GF-D8 (cell line): ENCODE measurements around the gene DLX2.
"Not testable (repeated sequence)": the region's sequence is repeated elsewhere in the genome, so short reads cannot be mapped to it uniquely, and the experiment has no call there.

Experiments
- DNase-seq: peaks from one replicate; lab custom pipeline; 2025; lab: John Stamatoyannopoulos, UW

DLX2 gene

DNA sequence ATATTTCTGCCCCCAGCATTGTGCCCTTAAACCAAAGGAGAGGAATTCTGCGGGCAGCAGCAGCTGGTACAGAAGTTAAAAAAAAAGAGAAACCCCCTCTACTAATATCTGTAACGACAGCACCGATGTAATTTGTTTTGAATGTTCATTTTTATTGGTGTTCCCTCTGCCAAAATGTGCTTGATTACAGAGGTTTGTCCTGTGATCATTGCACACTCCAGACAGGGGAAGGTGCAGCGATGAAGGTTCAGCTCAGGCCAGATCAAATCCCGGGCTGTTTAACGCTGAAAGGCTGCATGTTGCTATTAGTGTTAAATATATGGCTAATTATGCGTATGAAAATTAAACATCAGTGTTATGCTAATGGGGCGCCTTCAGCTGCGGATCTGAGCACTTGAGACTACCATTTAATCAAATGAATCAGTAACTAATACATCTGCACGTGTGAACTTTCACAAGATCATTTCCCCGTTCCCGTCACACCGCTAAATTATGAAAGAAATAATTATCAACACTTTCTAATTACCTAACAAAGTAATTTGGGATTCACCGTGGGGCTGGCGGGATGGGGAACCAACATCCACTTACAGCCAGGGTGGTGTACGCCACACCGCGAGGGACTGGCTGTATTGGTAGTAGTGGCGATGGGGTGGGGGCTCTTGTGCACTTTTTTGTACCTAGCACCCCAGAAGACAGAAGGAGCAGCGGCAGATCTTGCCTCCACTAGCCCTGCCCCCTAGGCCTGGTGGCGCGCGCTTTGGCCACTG lies 18.9 kb downstream of the DLX2 start:
- DNase-seq, result no peak

DNA sequence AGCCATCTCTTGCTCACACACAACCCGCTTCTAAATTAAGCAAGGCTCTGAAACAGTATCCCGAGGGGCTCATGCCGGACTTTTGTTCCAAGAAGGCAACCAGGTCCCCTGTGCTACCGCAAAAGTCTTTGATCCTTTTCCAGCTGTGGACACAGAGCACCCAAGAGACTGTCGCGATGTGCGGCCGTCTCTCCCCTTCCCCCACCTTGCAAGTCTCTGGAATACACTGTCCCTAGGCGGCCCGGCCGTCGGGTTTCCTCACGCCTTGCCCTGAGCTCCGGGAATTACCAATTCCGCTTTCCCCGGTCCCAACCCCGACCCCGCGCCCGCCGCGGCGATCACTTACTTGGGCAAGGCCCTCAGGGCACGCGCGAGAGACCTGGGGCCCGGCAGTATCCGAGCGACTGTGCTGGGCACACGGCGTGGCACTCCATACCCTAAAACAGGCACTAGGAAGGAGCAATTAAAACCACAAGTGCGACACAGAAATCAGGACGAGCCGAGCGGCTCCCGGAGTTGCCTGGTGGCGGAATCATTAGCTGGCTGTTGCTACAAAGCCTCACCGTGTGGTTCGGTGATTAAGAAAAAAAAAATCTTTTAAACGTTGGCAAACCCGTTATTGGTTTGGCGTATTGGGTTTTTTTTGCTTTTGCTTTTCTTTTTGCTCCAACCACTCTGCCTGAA lies 19.6 kb downstream of the DLX2 start:
- no peak for DNase-seq

DNA sequence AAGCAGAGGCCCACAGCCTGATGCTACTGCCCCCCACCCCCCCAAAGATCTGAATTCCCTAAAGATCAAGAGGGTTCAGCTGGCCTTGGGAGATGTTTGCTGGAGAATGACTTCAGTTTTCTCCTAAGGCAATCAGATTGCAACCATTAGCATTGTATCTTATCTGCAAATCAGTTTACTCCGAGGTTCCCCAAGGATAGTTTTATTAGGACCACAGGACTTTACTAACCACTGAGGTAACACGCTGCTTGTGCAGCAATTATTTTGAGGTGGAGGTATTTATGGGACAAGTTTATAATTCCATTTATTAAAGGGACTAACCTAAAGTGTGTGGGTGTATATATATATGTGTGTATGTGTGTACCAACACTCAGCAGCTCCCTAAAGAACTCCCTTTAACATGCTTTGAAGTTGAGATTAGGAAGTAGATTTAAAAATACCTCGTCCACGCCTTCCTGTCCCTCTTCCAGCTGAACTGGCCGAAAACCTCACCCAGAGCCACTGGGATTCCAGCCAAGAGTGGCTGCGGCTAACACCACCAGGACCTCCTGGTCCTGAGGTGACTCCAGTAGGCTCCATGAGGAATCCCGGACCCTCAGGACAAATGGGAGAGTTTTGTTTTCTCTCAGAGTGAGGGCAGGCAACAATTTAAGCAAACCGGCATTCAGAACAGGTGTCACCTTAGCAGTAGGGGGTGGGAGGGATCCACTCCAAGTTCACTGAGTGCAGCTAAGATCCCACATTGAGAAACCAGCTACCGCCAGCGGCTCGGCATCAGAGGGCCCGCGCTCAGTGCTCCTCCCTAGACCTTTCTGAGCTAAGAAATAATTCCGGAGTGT lies 20.4 kb downstream of the DLX2 start:
- no peak for DNase-seq

DNA sequence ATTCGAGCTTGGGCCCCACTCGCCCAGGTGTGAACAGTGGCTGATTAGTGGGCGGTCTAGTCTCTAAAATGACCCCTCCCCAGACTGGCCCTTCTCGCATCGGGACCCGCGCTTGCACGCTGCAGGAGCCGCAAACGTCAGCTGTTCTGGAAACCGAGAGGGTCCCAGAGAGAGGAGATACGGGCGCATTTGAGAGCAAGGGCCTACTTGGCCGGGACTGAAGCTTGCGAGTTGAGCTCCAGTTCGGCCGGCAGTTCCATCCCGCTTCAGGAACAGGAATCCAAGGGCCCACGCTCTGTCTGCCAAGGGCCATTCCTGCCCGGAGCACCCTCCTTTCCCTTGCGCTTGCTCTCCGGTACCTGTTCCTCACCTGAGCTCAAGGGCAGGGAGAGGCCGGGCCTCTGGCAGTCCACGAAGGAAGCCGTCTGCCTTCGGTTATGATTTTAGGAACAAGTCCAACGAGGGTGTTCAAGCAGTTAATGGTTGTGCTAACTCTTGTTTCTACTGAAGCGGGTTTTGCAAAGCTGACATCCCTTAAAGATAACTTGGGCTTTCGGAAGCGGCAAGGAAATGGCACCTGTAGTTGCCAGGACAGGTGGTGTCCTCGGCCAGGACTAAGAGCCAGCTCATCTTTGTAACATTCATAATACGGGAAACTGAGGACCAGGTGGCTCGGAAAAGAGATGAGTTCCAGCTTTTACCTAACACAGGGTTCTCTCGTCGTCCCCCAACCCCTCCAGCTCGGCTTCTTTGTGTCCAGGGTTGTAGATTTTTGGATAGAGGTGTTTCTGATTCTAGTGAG lies 21.3 kb downstream of the DLX2 start:
- DNase-seq, result no peak

DNA sequence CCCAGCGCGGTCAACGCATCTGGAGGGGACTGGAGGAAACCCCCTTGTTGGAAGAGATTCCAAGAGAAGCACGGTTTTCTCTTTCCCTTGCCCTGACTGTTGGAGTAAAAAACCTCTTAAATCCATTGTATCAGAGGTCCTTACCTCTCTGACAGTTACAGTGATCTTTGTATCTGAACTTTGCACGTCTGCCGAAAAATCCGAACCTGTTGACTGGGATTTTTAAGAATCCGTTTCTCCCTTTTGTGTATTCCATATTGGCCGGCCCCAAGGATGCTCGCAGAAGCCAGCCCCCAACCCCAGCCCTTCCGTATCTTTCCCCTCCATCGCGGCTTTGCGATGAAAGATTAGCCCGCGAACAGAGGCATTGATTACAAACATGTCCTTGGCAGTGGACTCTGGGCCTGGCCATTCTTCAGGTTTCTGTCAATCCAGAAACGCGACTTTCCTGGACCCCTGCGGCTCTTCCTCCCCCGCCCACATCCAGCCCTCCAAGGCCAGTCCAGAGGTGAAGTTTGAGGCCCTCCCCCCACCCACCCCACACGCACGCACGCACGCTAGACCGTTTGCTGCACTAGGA lies 22.0 kb downstream of the DLX2 start:
- DNase-seq, result no peak

DNA sequence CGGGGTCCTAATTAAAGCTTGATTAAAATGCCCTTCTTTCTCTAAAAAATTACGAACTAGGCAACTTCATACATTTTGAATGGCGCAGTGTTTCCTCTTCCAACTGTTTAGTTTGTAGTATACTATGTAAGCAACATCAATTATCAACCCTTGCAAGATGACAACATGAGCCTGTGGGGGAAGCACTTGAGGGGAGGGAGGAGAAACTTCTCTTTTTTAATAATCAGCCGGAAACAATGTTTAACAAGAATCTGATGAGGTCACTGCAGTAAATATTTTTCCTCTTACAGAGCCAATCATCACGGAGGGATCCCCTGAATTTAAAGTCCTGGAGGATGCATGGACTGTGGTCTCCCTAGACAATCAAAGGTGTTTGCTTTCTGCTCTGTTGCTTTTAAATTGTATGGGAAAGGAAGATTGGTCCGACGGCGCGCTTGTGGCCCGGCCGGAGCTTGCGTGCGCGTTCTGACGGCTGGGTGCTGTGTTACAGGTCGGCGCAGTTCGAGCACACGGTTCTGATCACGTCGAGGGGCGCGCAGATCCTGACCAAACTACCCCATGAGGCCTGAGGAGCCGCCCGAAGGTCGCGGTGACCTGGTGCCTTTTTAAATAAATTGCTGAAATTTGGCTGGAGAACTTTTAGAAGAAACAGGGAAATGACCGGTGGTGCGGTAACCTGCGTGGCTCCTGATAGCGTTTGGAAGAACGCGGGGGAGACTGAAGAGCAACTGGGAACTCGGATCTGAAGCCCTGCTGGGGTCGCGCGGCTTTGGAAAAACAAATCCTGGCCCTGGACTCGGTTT lies 22.7 kb downstream of the DLX2 start:
- DNase-seq, result no peak

DNA sequence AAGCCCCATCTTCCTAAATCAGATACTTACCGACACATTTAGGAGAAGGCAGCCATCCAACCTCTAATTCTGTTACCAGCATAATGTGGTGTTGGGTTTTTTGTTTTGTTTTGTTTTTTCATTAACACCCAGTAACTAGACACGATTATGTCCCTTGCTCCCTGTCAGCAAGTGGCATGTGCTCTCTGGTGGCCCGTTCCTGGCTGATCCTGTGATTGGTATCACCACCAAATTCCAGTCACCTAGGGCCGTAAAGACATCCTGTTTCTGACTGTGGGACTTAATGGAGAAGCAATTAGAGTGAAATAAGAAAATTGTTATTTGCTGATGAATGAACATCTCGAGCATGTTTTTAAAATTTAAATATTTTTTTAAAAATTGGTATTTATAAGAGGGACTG lies 23.3 kb downstream of the DLX2 start:
- DNase-seq, result no peak

DNA sequence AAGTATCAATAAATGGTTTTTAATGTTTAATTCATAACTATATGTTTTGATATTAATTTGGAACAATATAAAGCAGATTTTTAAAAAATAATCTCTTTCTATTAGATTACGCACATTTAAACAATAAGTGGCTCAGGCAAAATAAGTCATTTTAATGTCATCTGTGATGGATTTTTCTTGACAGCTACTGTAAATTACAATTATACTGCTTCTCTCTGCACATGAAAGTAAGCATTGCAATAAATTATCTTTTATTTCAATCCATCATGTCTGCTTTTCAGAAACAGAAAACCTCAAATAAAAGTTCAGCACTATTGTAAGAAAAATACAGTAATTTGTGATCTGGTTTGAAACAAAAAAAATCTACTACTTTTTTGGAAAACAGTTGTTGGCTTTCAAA lies 28.4 kb downstream of the DLX2 start:
- no peak for DNase-seq

DNA sequence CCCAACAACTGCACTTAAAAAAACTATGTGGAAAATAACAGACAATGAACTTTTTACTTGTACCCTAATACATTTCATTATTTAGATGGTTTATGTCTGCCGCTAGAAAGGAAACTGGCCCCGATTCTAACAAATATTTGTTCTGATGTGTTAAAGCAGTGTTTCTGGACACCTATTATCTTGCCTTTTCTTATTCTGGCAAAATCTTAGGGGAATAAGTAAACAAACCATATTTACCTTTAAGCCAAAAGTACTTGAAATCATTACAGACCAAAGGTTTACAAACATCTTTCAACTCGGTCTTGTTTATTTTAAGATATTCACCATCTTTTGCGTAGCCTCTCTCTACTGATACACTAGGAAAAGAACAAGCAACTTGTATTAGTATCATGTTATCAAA lies 29.2 kb downstream of the DLX2 start:
- DNase-seq, result no peak

DNA sequence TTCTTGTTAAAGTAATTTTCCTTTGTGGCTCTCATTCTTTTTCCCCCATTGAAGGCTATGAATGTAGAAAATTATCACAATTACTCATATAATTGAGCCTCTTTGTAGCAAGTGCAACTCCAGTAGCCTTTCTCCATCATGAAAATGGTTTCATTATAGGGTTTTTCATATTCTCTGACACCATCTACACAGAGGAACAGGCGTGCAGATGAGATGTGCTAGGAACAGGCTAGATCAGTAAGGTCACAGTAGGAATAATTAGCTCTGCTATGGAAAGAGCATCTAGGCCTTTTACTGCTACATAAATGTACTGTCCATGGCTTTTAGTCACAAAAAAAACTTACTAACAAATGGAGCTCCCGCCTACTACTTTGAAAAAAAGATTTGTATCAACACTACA lies 30.0 kb downstream of the DLX2 start:
- DNase-seq, result no peak

DNA sequence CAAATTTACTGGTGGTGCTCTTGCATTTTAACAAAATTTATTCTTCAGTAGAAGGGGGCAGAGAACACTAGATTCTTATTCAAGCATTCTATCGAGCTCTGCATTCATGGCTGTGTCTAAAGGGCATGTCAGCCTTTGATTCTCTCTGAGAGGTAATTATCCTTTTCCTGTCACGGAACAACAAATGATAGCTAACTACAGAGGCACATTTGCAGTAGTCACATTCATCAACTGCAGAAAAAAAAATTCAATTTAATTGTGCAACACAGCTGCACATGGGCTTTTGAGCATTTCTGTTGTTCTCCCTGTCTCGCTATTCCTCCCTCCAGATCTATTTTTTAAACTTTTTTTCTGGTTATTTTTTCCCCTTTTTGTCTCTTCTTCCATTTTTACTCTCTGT lies 30.4 kb downstream of the DLX2 start:
- no peak for DNase-seq

DNA sequence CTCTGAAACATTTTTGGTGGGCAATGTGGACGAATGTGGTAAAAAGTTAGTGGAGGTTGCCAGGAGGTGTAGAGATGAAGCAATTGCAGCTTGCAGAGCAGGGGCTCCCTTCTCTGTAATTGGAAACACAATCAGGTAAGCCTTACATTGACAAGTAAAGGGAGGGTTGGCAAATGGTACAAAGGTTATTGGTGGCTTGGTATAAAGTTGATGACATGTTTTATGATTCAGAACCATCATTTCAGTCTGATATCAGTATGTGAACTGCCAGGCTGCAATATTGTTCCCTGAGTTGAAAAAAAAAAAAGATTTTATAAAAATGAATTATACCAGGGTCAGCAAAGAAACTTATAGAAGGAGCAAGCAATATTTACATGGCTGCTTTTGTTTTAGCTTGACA lies 31.8 kb downstream of the DLX2 start:
- DNase-seq, result no peak

DNA sequence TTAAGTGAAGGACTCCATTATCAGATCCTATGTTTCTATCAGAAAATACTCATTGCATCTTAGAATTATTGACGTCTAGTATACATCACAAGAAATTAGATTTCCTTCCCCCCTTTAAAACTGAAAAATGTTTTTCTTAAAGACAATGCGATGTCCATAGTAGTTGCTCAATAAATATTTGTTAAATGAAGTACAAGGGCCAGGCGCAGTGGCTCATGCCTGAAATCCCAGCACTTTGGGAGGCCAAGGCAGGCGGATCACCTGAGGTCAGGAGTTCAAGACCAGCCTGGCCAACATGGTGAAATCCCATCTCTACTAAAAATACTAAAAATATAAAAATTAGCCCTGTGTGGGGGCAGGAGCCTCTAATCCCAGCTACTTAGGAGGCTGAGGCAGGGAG lies 34.8 kb downstream of the DLX2 start:
- not testable (repeated sequence) for DNase-seq

DNA sequence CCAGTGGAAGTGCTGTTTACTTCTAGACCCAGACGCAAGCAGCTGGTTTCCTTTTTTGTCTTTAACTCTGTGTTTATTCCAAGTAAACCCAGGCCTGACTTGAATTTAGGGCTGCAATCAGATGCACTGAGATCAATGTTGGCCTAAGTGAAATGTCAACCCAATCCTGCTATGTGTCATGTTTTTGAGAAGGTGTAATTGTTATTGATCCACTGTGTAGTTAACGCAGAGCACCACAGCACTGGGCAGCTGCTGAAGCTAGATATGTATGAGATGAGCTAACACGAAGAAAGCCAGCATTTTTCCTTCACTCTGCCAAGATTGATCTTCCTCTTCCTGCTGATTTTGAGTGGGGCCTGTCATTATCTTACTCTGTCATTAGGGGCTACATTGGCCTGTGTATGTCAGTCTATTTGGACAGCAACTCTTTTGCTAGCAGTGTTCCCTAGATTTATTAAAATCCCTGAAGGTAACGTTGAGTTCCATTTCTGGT lies 36.3 kb downstream of the DLX2 start:
- DNase-seq, result no peak

DNA sequence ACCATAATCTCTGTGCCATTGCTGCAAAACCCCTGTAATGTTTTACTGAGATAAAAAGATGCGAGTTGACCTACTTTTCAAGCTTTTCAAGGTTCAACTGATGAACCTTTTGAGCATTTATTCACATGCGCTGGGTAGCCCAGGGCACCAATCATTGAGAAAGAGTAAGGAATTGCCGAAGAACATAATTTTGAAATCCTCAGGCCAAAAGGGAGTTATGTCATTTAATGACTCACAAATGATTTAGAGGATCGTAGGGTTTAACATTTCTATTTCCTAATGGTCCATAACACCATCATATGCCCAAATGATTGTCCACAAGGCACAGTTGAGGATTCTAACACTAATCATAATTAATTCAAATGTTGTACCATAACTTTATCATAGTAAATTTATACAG lies 37.6 kb downstream of the DLX2 start:
- DNase-seq, result no peak

DNA sequence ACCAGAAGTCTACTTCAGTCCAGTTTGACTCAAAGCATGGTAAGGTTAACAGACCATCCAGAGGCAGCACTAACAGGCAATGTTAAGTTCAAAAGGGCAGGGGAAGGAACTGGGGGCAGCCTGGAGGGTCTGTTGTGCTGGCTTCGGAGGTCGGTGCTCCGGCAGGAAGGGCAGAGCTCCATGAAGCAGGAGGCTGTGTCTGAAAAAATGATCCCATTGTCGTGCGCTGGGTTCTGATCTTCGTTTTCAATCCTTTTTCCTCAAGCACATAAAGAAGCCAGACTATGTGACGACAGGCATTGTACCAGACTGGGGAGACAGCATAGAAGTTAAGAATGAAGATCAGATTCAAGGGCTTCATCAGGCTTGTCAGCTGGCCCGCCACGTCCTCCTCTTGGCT lies 39.3 kb downstream of the DLX2 start:
- DNase-seq, result no peak

DNA sequence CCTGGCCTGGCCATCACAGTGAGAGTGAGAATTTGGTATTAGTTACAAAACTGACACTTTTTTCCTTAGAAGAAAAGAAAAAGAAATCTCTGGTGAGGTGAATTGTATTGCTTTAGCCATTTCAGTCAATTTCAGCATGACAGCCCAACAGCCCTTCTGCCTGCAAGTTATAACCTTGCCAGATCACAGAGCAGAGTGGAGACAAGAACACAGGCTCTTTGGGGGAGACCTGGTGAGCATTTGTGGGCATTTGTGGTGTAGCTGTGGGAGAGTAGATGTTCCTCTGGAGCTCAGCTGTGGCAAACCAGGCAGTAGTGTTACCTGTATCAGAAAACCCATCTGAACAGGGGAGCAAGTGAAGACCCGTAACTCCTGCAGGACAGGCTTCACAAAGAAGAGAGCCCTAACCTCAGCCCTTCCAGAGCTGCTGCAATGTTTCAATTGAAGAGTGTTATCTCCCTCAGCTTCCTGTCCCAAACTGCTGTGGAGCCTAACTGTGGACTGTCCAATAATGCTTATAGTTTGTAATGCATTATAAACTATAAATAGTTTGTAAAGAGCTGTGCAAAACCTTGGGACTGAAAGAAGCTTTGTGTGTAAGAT lies 40.2 kb downstream of the DLX2 start:
- DNase-seq, result no peak

DNA sequence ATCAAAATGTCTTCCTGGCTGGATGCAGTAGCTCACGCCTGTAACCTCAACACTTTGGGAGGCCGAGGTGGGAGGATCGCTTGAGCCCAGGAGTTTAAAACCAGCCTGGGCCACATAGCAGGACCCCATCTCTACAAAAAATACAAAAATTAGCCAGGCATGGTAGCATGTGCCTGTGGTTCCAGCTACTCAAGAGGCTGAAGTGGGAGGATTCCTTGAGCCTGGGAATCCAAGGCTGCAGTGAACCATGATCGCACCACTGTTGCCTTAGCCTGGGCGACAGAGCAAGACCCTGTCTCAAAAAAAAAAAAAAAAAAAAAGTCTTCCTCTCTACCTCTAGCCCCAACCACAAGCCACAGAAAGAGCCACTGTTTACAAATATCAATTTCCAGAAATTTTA lies 42.6 kb downstream of the DLX2 start:
- DNase-seq, result not testable (repeated sequence)

DNA sequence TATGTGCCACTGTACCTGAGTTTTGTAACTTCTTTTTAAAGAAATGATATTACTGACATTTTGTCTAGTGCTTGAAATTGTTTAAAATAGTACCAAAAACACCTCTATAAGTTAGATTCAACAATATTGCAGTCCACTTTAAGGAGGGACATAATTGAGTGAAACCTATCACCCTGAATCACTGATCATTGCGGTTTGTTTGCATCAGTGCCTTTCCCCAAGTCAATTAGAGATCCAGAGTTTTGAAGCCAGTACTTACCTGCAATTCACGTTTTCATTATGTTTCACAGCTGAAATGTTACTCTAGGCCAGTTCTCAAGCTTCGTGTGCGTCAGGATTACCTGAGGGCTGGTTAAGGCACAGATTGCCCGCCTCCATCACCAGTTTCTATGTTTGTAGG lies 44.0 kb downstream of the DLX2 start:
- DNase-seq, result no peak

DNA sequence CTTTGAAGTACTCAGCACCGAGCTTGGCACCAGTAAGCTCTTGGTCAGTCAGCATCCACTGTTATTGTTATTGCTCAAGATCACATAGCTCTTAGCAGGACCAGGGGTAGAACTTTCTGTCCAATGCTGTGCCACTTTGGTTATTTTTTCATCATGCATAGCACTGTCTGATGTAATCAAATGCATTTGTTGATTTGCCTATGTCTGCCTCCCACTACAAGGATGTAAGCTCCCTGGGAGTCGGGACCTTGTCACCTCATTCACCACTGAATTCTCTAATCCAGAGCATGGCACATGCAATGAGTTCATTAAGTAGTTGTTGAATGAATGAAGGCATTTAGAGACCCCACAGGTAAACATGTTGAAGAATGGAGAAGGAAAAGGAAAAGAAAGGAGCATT lies 46.4 kb downstream of the DLX2 start:
- DNase-seq, result no peak
